IMR-90 (cell line): ENCODE data around the gene MYDGF. TPM values are rescaled to one million over a fixed set of nuclear protein-coding genes. Genes with fewer than 3 reads are reported as not detected.

ENCODE experiments used
- ATAC-seq: fragments of 200-7000 bp; cut with Tn5 transposase; 2 replicates; pipeline ENCODE4 v1.9.1; 2020; ENCODE audit warnings: low read depth, mild to moderate bottlenecking, moderate library complexity
- BruUV-seq: library from RNA; stranded (reverse); fragments of 400-500 nt; replicated peaks from 2 replicates; lab custom pipeline; 2021; lab: Mats Ljungman, UMichigan
- CTCF ChIA-PET: fragments of 300-600 bp; formaldehyde crosslinking; extraction: SDS; loops from one replicate; lab custom pipeline; 2021; ENCODE audit warnings: antibody characterized with exemption; lab: Yijun Ruan, JAX
- POLR2A ChIA-PET: fragments of 300-600 bp; sonication (Branson Sonifier 250); formaldehyde crosslinking; loops from one replicate; lab custom pipeline; 2022; ENCODE audit warnings: antibody characterized with exemption; ENCODE audit not compliant: unreplicated experiment; lab: Charles Lee
- DNase-seq: peaks from one replicate; pipeline ENCODE4 v3.0.0; 2013
- H2AFZ ChIP-seq: replicated peaks from 2 replicates; pipeline ENCODE3; 2013; ENCODE audit warnings: low read length, mild to moderate bottlenecking; ENCODE audit not compliant: poor library complexity
- H2AK5ac ChIP-seq: 2 replicates; pipeline ENCODE4 v1.6.1; 2013; ENCODE audit warnings: low read depth, low read length, inconsistent platforms
- H2AK9ac ChIP-seq: replicated peaks from 2 replicates; pipeline ENCODE3; 2013; ENCODE audit warnings: mild to moderate bottlenecking, low read depth, low read length, moderate library complexity; ENCODE audit not compliant: poor library complexity
- H2BK120ac ChIP-seq: 2 replicates; pipeline ENCODE4 v1.6.1; 2013; ENCODE audit warnings: low read depth, low read length, inconsistent platforms
- H2BK15ac ChIP-seq: 3 replicates; pipeline ENCODE4 v1.6.1; 2013; ENCODE audit warnings: low read depth, low read length, inconsistent platforms
- H2BK20ac ChIP-seq: 2 replicates; pipeline ENCODE4 v1.6.1; 2013; ENCODE audit warnings: low read depth, mild to moderate bottlenecking, inconsistent platforms, low read length, moderate library complexity
- H2BK5ac ChIP-seq: 2 replicates; pipeline ENCODE4 v1.6.1; 2013; ENCODE audit warnings: mild to moderate bottlenecking, low read depth, low read length, inconsistent platforms; ENCODE audit not compliant: poor library complexity, severe bottlenecking
- H3K14ac ChIP-seq: replicated peaks from 2 replicates; pipeline ENCODE4 v1.6.1; 2013; ENCODE audit warnings: low read depth, low read length, inconsistent platforms
- H3K18ac ChIP-seq: 2 replicates; pipeline ENCODE4 v1.6.1; 2013; ENCODE audit warnings: low read depth, low read length, control low read depth
- H3K23ac ChIP-seq: 2 replicates; pipeline ENCODE4 v1.6.1; 2013; ENCODE audit warnings: low read depth, low read length, inconsistent platforms
- H3K27ac ChIP-seq: 2 replicates; pipeline ENCODE4 v1.5.1; 2013; ENCODE audit warnings: mild to moderate bottlenecking, control low read depth, low read length; ENCODE audit not compliant: insufficient read depth
- H3K27me3 ChIP-seq: 2 replicates; pipeline ENCODE4 v1.6.1; 2013; ENCODE audit warnings: low read length; ENCODE audit not compliant: control insufficient read depth, insufficient read depth
- H3K36me3 ChIP-seq: 2 replicates; pipeline ENCODE4 v1.6.1; 2013; ENCODE audit warnings: low read length, mixed read lengths; ENCODE audit not compliant: control insufficient read depth, insufficient read depth
- H3K4ac ChIP-seq: 2 replicates; pipeline ENCODE4 v1.6.1; 2013; ENCODE audit warnings: low read depth, low read length, inconsistent platforms
- H3K4me1 ChIP-seq: 2 replicates; pipeline ENCODE4 v1.6.1; 2013; ENCODE audit warnings: low read length, mixed read lengths; ENCODE audit not compliant: control insufficient read depth, insufficient read depth
- H3K4me2 ChIP-seq: 2 replicates; pipeline ENCODE4 v1.6.1; 2013; ENCODE audit warnings: low read depth, mild to moderate bottlenecking, control low read depth, low read length, moderate library complexity
- H3K4me3 ChIP-seq: 2 replicates; pipeline ENCODE4 v1.5.1; 2013; ENCODE audit warnings: low read depth, mild to moderate bottlenecking, control low read depth, low read length, moderate library complexity; ENCODE audit not compliant: insufficient read depth
- H3K56ac ChIP-seq: 2 replicates; pipeline ENCODE4 v1.6.1; 2013; ENCODE audit warnings: low read length, inconsistent platforms; ENCODE audit not compliant: insufficient read depth; ENCODE audit errors: extremely low read depth
- H3K79me1 ChIP-seq, 2 experiments: 2 replicates each; pipeline ENCODE4 v1.6.1; 2013; ENCODE audit warnings: low read length in 2 of 2, inconsistent platforms in 1 of 2, low read depth in 1 of 2
- H3K9ac ChIP-seq: 2 replicates; pipeline ENCODE4 v1.6.1; 2013; ENCODE audit warnings: low read depth, low read length, control low read depth
- H3K9me1 ChIP-seq: 2 replicates; pipeline ENCODE4 v1.6.1; 2013; ENCODE audit warnings: low read length, inconsistent platforms; ENCODE audit not compliant: insufficient read depth
- H3K9me3 ChIP-seq: 2 replicates; pipeline ENCODE4 v1.6.1; 2013; ENCODE audit warnings: low read length; ENCODE audit not compliant: control insufficient read depth, insufficient read depth
- H4K20me1 ChIP-seq: 2 replicates; pipeline ENCODE4 v1.6.1; 2013; ENCODE audit warnings: low read length, inconsistent platforms; ENCODE audit not compliant: insufficient read depth
- H4K5ac ChIP-seq: 2 replicates; pipeline ENCODE4 v1.6.1; 2013; ENCODE audit warnings: mild to moderate bottlenecking, low read depth, low read length, control low read depth
- H4K8ac ChIP-seq, 2 experiments: 2 replicates each; pipeline ENCODE4 v1.6.1; 2013; ENCODE audit warnings: low read depth in 2 of 2, low read length in 2 of 2, control low read depth in 1 of 2, inconsistent platforms in 1 of 2
- H4K91ac ChIP-seq: 2 replicates; pipeline ENCODE4 v1.6.1; 2013; ENCODE audit warnings: low read depth, low read length, inconsistent platforms; ENCODE audit not compliant: insufficient read depth
- BHLHE40 ChIP-seq: fragments of 150-350 bp; IDR thresholded peaks from 2 replicates; pipeline ENCODE4 v1.6.1; 2016; ENCODE audit warnings: mild to moderate bottlenecking, low read depth, low read length
- CHD1 ChIP-seq: IDR thresholded peaks from 2 replicates; pipeline ENCODE4 v1.6.1; 2012; ENCODE audit warnings: low read depth, low read length, improper control_type of control experiment
- FOS ChIP-seq: fragments of 150-350 bp; IDR thresholded peaks from 2 replicates; pipeline ENCODE4 v1.6.1; 2016; ENCODE audit warnings: low read depth, low read length
- MAZ ChIP-seq: IDR thresholded peaks from 2 replicates; pipeline ENCODE4 v1.6.1; 2012; ENCODE audit warnings: low read depth, mild to moderate bottlenecking, low read length, improper control_type of control experiment, moderate library complexity, borderline replicate concordance
- MXI1 ChIP-seq: IDR thresholded peaks from 2 replicates; pipeline ENCODE4 v1.6.1; 2012; ENCODE audit warnings: low read depth, mild to moderate bottlenecking, low read length, moderate library complexity, borderline replicate concordance
- RCOR1 ChIP-seq: IDR thresholded peaks from 2 replicates; pipeline ENCODE4 v1.6.1; 2012; ENCODE audit warnings: mild to moderate bottlenecking, low read length, improper control_type of control experiment; ENCODE audit not compliant: insufficient replicate concordance
- RFX5 ChIP-seq: IDR thresholded peaks from 2 replicates; pipeline ENCODE4 v1.8.0; 2012; ENCODE audit warnings: low read depth, mild to moderate bottlenecking, low read length, moderate library complexity
- SMC3 ChIP-seq: fragments of 150-350 bp; IDR thresholded peaks from 2 replicates; pipeline ENCODE4 v1.6.1; 2016; ENCODE audit warnings: low read depth, mild to moderate bottlenecking, antibody characterized with exemption, low read length, moderate library complexity
- WGBS, 2 experiments: methylation state at CpG; one replicate each; pipeline versions ENCODE4 v1.1.5 to v1.1.7; 2013; ENCODE audit warnings: missing lambda C conversion rate in 2 of 2; ENCODE audit not compliant: insufficient read length in 1 of 2; ENCODE audit errors: extremely low coverage in 2 of 2; 5-methylcytosine and 5-hydroxymethylcytosine counted together
- dilution Hi-C: fragments of 300-500 bp; cut with HindIII; formaldehyde crosslinking; loops from one replicate; pipeline ENCODE4 v1.14.3; 2018; ENCODE audit warnings: low sequenced_read_pairs; ENCODE audit not compliant: unreplicated experiment
- in situ Hi-C: fragments of 300-500 bp; cut with MboI; formaldehyde crosslinking; loops from 3 replicates; pipeline ENCODE4 v1.14.3; 2019; ENCODE audit warnings: low sequenced_read_pairs, inconsistent platforms, mixed read lengths
- intact Hi-C: fragments of 100-400 bp; cut with micrococcal nuclease; formaldehyde crosslinking; loops from 2 replicates; pipeline ENCODE4 v1.10.0; 2022
- polyA plus RNA-seq, 3 experiments: library from polyadenylated mRNA; depleted of rRNA; stranded (reverse); fragments of >200 nt; gene quantifications; 2 replicates each; pipeline ENCODE4 v1.2.3, GENCODE V29; 2012; ENCODE audit warnings: low replicate concordance in 1 of 3
- total RNA-seq: library from RNA; depleted of rRNA; stranded (reverse); fragments of >200 nt; gene quantifications from 2 replicates; pipeline ENCODE4 v1.2.3, GENCODE V29; 2012
- TF ChIP-seq, protein P1 (sequence below): fragments of 150-350 bp; IDR thresholded peaks from 2 replicates; pipeline ENCODE4 v1.6.1; 2016; ENCODE audit warnings: low read depth, mild to moderate bottlenecking, low read length, moderate library complexity, borderline replicate concordance
- TF ChIP-seq, protein P2 (sequence below): conservative IDR thresholded peaks from 2 replicates; pipeline ENCODE4 v1.5.1; 2012; ENCODE audit warnings: mild to moderate bottlenecking, low read depth, low read length, improper control_type of control experiment
- TF ChIP-seq, protein P3 (sequence below): fragments of 150-350 bp; IDR thresholded peaks from 2 replicates; pipeline ENCODE4 v1.6.1; 2017; ENCODE audit warnings: mild to moderate bottlenecking, antibody characterized with exemption, low read length, low read depth

MYDGF gene
- total and polyA plus RNA-seq, 2 of the 4 experiments (the other 2 are of a cell fraction), result 203 to 310 TPM

DNA sequence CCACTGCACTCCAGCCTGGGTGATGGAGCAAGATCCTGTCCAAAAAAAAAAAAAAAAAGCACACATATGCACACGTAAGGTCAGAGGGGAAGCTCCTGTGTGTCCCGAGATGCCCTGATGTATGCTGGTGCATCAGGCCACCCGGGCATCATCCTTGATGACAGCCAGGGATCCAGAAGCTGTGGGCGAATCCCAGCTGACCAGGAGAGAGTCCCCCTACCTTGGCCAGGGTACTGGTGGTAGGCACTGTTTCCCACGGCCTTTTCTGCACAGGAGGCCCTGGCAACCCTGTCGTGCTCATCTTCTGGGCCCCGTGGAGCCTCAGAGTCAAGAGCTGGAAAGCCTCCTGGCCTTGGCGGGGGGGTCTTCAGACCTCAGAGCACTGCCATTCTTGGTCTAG is 14.0 kb downstream of the MYDGF start:
- TF ChIP-seq FOS (no peak), RCOR1 (no peak), SMC3 (no peak), MAZ (no peak), BHLHE40 (no peak), MXI1 (no peak), RFX5 (no peak), CHD1 (no peak)
- TF ChIP-seq, protein P1, sequence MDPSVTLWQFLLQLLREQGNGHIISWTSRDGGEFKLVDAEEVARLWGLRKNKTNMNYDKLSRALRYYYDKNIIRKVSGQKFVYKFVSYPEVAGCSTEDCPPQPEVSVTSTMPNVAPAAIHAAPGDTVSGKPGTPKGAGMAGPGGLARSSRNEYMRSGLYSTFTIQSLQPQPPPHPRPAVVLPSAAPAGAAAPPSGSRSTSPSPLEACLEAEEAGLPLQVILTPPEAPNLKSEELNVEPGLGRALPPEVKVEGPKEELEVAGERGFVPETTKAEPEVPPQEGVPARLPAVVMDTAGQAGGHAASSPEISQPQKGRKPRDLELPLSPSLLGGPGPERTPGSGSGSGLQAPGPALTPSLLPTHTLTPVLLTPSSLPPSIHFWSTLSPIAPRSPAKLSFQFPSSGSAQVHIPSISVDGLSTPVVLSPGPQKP, result no peak
- TF ChIP-seq, protein P2, sequence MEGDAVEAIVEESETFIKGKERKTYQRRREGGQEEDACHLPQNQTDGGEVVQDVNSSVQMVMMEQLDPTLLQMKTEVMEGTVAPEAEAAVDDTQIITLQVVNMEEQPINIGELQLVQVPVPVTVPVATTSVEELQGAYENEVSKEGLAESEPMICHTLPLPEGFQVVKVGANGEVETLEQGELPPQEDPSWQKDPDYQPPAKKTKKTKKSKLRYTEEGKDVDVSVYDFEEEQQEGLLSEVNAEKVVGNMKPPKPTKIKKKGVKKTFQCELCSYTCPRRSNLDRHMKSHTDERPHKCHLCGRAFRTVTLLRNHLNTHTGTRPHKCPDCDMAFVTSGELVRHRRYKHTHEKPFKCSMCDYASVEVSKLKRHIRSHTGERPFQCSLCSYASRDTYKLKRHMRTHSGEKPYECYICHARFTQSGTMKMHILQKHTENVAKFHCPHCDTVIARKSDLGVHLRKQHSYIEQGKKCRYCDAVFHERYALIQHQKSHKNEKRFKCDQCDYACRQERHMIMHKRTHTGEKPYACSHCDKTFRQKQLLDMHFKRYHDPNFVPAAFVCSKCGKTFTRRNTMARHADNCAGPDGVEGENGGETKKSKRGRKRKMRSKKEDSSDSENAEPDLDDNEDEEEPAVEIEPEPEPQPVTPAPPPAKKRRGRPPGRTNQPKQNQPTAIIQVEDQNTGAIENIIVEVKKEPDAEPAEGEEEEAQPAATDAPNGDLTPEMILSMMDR, result no peak
- TF ChIP-seq, protein P3, sequence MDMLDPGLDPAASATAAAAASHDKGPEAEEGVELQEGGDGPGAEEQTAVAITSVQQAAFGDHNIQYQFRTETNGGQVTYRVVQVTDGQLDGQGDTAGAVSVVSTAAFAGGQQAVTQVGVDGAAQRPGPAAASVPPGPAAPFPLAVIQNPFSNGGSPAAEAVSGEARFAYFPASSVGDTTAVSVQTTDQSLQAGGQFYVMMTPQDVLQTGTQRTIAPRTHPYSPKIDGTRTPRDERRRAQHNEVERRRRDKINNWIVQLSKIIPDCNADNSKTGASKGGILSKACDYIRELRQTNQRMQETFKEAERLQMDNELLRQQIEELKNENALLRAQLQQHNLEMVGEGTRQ, result no peak
- H2AFZ ChIP-seq, result no peak overlapping the region
- no peak overlapping the region for H3K4ac ChIP-seq
- H3K9ac ChIP-seq, result no peak overlapping the region
- no peak overlapping the region for H2BK15ac ChIP-seq
- no peak overlapping the region for H3K23ac ChIP-seq
- no peak overlapping the region for H3K14ac ChIP-seq
- no peaks in the 10 kb centered on the region for H3K4me1 ChIP-seq
- H4K20me1 ChIP-seq, result peaks cover 18% of the 10 kb centered on the region
- H3K79me1 ChIP-seq, result peaks cover 3 to 18% of the 10 kb centered on the region in 2 experiments; a peak in 2 of 4 replicates
- H3K36me3 ChIP-seq, result peaks cover 54% of the 10 kb centered on the region
- no peak overlapping the region for H3K56ac ChIP-seq
- no peak overlapping the region for H3K27ac ChIP-seq
- H2BK5ac ChIP-seq, result no peak overlapping the region
- no peak overlapping the region for H3K18ac ChIP-seq
- no peak for DNase-seq
- H2AK9ac ChIP-seq, result no peak overlapping the region
- intact Hi-C loops, result no loop called here
- H4K91ac ChIP-seq, result no peak overlapping the region
- CTCF ChIA-PET, result no interaction called here
- dilution Hi-C loops, result no loop called here
- BruUV-seq, result no TSS peak
- H3K4me2 ChIP-seq, result no peak overlapping the region
- no peak for ATAC-seq
- no peak overlapping the region for H2AK5ac ChIP-seq
- H2BK20ac ChIP-seq, result no peak overlapping the region
- no peaks in the 10 kb centered on the region for H3K9me1 ChIP-seq
- H3K4me3 ChIP-seq, result no peak overlapping the region
- in situ Hi-C loops, result no loop called here
- H4K8ac ChIP-seq, result no peak overlapping the region
- no peak overlapping the region for H4K5ac ChIP-seq
- POLR2A ChIA-PET, result no interaction called here
- H3K9me3 ChIP-seq, result no peaks in the 10 kb centered on the region; the same call in 1 of the 2 replicates
- H3K27me3 ChIP-seq, result no peaks in the 10 kb centered on the region
- 92% methylated on average over 6 of the region's 8 CpGs; no CpG with 5 or more reads in 1 of the 2 experiments for WGBS, 2 experiments
- no peak overlapping the region for H2BK120ac ChIP-seq
